GM23338 (cell line): ENCODE measurements around the gene HIVEP3. TPM values are rescaled to one million over a fixed set of nuclear protein-coding genes. Genes with fewer than 3 reads are reported as not detected.

Experiments used
- ATAC-seq: fragments of 200-7000 bp; cut with Tn5 transposase; 3 replicates; pipeline ENCODE4 v1.9.1; 2020
- DNase-seq: peaks from one replicate; pipeline ENCODE4 v3.0.0-alpha.2; 2015; ENCODE audit warnings: low spot score
- H2AFZ ChIP-seq: fragments of 200-600 bp; sonication (generic); 2 replicates; pipeline ENCODE4 v1.8.0; 2016; ENCODE audit warnings: antibody characterized with exemption, mild to moderate bottlenecking, moderate library complexity
- H3F3A ChIP-seq: fragments of 200-600 bp; sonication (generic); replicated peaks from 2 replicates; pipeline ENCODE4 v1.8.0; 2017; ENCODE audit warnings: antibody characterized with exemption, mixed run types, low read depth
- H3K27ac ChIP-seq: fragments of 200-600 bp; sonication (generic); 2 replicates; pipeline ENCODE4 v1.6.1; 2016; ENCODE audit warnings: low read depth
- H3K27me3 ChIP-seq: fragments of 200-600 bp; sonication (generic); 2 replicates; pipeline ENCODE4 v1.8.0; 2016; ENCODE audit warnings: mild to moderate bottlenecking, mixed run types, moderate library complexity; ENCODE audit not compliant: insufficient read depth
- H3K36me3 ChIP-seq: fragments of 200-600 bp; sonication (generic); 2 replicates; pipeline ENCODE4 v1.8.0; 2016; ENCODE audit warnings: mild to moderate bottlenecking; ENCODE audit not compliant: insufficient read depth
- H3K4me1 ChIP-seq: fragments of 200-600 bp; sonication (generic); 2 replicates; pipeline ENCODE4 v1.8.0; 2016; ENCODE audit warnings: mild to moderate bottlenecking, moderate library complexity; ENCODE audit not compliant: insufficient read depth
- H3K4me2 ChIP-seq: fragments of 200-600 bp; sonication (generic); 2 replicates; pipeline ENCODE4 v1.7.1; 2017; ENCODE audit warnings: mixed run types
- H3K4me3 ChIP-seq: fragments of 200-600 bp; sonication (generic); 2 replicates; pipeline ENCODE4 v1.6.1; 2016; ENCODE audit warnings: mixed run types
- H3K79me2 ChIP-seq: fragments of 200-600 bp; sonication (generic); replicated peaks from 2 replicates; pipeline ENCODE4 v1.8.0; 2017; ENCODE audit warnings: mild to moderate bottlenecking; ENCODE audit not compliant: insufficient read depth
- H3K9me2 ChIP-seq: fragments of 200-600 bp; sonication (generic); 2 replicates; pipeline ENCODE4 v1.8.0; 2017; ENCODE audit not compliant: insufficient read depth
- H4K20me1 ChIP-seq: fragments of 200-600 bp; sonication (generic); replicated peaks from 2 replicates; pipeline ENCODE4 v1.8.0; 2017; ENCODE audit warnings: mild to moderate bottlenecking; ENCODE audit not compliant: insufficient read depth
- H3K27ac Mint-ChIP-seq: 2 replicates; pipeline ENCODE4 v1.8.0; 2020; ENCODE audit warnings: inconsistent platforms, mild to moderate bottlenecking, moderate library complexity, mixed read lengths
- H3K27me3 Mint-ChIP-seq: 3 replicates; pipeline ENCODE4 v1.8.0; 2022; ENCODE audit warnings: low read depth, mild to moderate bottlenecking, moderate library complexity, mixed read lengths, inconsistent platforms; ENCODE audit not compliant: insufficient read depth, poor library complexity
- H3K36me3 Mint-ChIP-seq: 3 replicates; pipeline ENCODE4 v1.8.0; 2021; ENCODE audit warnings: low read depth, mild to moderate bottlenecking, inconsistent platforms, moderate library complexity, mixed read lengths
- H3K4me1 Mint-ChIP-seq: 3 replicates; pipeline ENCODE4 v1.8.0; 2020; ENCODE audit warnings: mild to moderate bottlenecking, inconsistent platforms, mixed read lengths
- H3K4me3 Mint-ChIP-seq: 3 replicates; pipeline ENCODE4 v1.8.0; 2021; ENCODE audit warnings: moderate library complexity, mild to moderate bottlenecking, inconsistent platforms, mixed read lengths
- H3K9me3 Mint-ChIP-seq: 3 replicates; pipeline ENCODE4 v1.8.0; 2020; ENCODE audit warnings: moderate library complexity, mild to moderate bottlenecking, inconsistent platforms, mixed read lengths
- CREB1 ChIP-seq: fragments of 250-450 bp; sonication (Bioruptor Pico); IDR thresholded peaks from 2 replicates; pipeline ENCODE4 v1.5.0; 2020; ENCODE audit warnings: low read depth, mild to moderate bottlenecking, moderate library complexity
- EZH2 ChIP-seq: fragments of 200-600 bp; sonication (generic); IDR thresholded peaks from one replicate; pipeline ENCODE4 v1.8.0; 2017; ENCODE audit warnings: antibody characterized with exemption, mild to moderate bottlenecking, low read depth; ENCODE audit not compliant: unreplicated experiment
- EZH2phosphoT487 ChIP-seq: fragments of 200-600 bp; sonication (generic); IDR thresholded peaks from one replicate; pipeline ENCODE4 v1.8.1; 2018; ENCODE audit warnings: antibody characterized with exemption; ENCODE audit not compliant: unreplicated experiment
- JUNB ChIP-seq: IDR thresholded peaks from one replicate; pipeline ENCODE4 v1.6.1; 2016; ENCODE audit warnings: antibody characterized with exemption; ENCODE audit not compliant: unreplicated experiment
- NANOG ChIP-seq: IDR thresholded peaks from 2 replicates; pipeline ENCODE4 v1.6.1; 2016; ENCODE audit warnings: antibody characterized with exemption, borderline replicate concordance
- POLR2AphosphoS5 ChIP-seq: IDR thresholded peaks from 2 replicates; pipeline ENCODE4 v1.6.1; 2016; ENCODE audit warnings: antibody characterized with exemption, low read depth
- ZNF114 ChIP-seq: fragments of 250-450 bp; sonication (Bioruptor Pico); IDR thresholded peaks from 2 replicates; pipeline ENCODE4 v1.5.0; 2020; ENCODE audit warnings: mild to moderate bottlenecking, moderate library complexity
- ZNF331 ChIP-seq: fragments of 250-450 bp; sonication (Bioruptor Pico); IDR thresholded peaks from 2 replicates; pipeline ENCODE4 v1.5.0; 2020; ENCODE audit warnings: low read depth, mild to moderate bottlenecking, moderate library complexity
- polyA plus RNA-seq: library from polyadenylated mRNA; unstranded; fragments of >200 nt; fragmentation: Nextera tagmentation; extraction: Ambion mirVana; gene quantifications from 2 replicates; pipeline ENCODE4 v1.2.1, GENCODE V29; 2016
- total RNA-seq: library from RNA; depleted of rRNA; stranded (reverse); fragments of >200 nt; shearing (Covaris generic); gene quantifications from 2 replicates; pipeline ENCODE4 v1.2.3, GENCODE V29; 2014
- TF ChIP-seq, protein P1 (sequence below): fragments of 250-450 bp; sonication (Bioruptor Pico); IDR thresholded peaks from 2 replicates; pipeline ENCODE4 v1.5.0; 2020; ENCODE audit warnings: mild to moderate bottlenecking, moderate library complexity

Gene HIVEP3
- total and polyA plus RNA-seq, 2 experiments from 2014 or later: 0.14 to 0.24 TPM

DNA sequence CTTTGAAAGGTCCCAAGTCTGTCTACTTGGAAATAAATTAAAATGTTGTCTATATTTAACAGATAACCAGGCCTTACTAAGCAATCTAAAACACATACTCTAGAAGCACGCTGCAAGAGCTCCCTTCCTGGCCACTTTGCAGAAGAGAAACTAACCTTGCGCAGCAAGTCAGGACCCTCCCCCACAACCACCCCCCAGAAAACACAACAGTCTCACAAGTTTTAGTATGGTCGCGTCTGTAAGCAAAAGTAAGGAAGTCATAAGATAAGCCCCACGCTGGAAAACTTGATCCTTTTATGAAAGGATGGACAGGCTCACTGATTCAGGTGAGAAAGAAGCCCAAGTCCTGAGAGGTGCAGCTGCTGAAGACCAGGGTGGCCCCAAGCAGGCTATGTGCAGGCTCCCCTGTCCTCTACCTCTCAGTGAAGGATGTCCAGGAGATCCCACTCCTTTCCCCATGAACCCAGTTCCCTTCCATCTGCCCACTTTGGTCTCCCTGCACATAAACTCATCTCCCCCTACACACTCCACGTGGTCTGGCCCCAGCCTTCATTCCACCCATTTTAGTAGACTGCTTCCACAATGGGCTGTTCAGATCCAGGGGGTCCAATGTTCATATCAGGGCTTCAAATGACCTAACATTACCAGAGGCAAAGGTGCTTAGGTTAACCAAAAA, 23.8 kb downstream of the HIVEP3 start:
- Histone ChIP-seq H3K4me2 (no peak overlapping the region), H3F3A (no peaks in the 10 kb centered on the region)

More for the DNA sequence above, 23.8 kb downstream of the HIVEP3 start:
- ATAC-seq (no peak), DNase-seq (no peak)
- H3K27me3 ChIP-seq: no peaks in the 10 kb centered on the region
- peak overlapping the region; percentile 47 for H2AFZ ChIP-seq
- peaks cover 18% of the 10 kb centered on the region for H3K4me1 Mint-ChIP-seq
- 0 out of 2 replicates have a peak overlapping the region, but pooled peaks have one; percentile 20 for H3K27ac Mint-ChIP-seq
- H3K36me3 Mint-ChIP-seq: no peaks in the 10 kb centered on the region
- H3K36me3 ChIP-seq: no peaks in the 10 kb centered on the region
- peaks cover 8% of the 10 kb centered on the region; the same call in 1 of the 2 replicates for H3K9me2 ChIP-seq
- no peaks in the 10 kb centered on the region for H3K9me3 Mint-ChIP-seq
- H3K27me3 Mint-ChIP-seq: no peaks in the 10 kb centered on the region
- no peak overlapping the region for H3K4me3 Mint-ChIP-seq
- H3K27ac ChIP-seq: no peak overlapping the region
- TF ChIP-seq EZH2 (no peak), JUNB (no peak), POLR2AphosphoS5 (no peak), ZNF114 (no peak), NANOG (no peak), CREB1 (no peak), EZH2phosphoT487 (no peak), ZNF331 (no peak)
- TF ChIP-seq, protein P1, sequence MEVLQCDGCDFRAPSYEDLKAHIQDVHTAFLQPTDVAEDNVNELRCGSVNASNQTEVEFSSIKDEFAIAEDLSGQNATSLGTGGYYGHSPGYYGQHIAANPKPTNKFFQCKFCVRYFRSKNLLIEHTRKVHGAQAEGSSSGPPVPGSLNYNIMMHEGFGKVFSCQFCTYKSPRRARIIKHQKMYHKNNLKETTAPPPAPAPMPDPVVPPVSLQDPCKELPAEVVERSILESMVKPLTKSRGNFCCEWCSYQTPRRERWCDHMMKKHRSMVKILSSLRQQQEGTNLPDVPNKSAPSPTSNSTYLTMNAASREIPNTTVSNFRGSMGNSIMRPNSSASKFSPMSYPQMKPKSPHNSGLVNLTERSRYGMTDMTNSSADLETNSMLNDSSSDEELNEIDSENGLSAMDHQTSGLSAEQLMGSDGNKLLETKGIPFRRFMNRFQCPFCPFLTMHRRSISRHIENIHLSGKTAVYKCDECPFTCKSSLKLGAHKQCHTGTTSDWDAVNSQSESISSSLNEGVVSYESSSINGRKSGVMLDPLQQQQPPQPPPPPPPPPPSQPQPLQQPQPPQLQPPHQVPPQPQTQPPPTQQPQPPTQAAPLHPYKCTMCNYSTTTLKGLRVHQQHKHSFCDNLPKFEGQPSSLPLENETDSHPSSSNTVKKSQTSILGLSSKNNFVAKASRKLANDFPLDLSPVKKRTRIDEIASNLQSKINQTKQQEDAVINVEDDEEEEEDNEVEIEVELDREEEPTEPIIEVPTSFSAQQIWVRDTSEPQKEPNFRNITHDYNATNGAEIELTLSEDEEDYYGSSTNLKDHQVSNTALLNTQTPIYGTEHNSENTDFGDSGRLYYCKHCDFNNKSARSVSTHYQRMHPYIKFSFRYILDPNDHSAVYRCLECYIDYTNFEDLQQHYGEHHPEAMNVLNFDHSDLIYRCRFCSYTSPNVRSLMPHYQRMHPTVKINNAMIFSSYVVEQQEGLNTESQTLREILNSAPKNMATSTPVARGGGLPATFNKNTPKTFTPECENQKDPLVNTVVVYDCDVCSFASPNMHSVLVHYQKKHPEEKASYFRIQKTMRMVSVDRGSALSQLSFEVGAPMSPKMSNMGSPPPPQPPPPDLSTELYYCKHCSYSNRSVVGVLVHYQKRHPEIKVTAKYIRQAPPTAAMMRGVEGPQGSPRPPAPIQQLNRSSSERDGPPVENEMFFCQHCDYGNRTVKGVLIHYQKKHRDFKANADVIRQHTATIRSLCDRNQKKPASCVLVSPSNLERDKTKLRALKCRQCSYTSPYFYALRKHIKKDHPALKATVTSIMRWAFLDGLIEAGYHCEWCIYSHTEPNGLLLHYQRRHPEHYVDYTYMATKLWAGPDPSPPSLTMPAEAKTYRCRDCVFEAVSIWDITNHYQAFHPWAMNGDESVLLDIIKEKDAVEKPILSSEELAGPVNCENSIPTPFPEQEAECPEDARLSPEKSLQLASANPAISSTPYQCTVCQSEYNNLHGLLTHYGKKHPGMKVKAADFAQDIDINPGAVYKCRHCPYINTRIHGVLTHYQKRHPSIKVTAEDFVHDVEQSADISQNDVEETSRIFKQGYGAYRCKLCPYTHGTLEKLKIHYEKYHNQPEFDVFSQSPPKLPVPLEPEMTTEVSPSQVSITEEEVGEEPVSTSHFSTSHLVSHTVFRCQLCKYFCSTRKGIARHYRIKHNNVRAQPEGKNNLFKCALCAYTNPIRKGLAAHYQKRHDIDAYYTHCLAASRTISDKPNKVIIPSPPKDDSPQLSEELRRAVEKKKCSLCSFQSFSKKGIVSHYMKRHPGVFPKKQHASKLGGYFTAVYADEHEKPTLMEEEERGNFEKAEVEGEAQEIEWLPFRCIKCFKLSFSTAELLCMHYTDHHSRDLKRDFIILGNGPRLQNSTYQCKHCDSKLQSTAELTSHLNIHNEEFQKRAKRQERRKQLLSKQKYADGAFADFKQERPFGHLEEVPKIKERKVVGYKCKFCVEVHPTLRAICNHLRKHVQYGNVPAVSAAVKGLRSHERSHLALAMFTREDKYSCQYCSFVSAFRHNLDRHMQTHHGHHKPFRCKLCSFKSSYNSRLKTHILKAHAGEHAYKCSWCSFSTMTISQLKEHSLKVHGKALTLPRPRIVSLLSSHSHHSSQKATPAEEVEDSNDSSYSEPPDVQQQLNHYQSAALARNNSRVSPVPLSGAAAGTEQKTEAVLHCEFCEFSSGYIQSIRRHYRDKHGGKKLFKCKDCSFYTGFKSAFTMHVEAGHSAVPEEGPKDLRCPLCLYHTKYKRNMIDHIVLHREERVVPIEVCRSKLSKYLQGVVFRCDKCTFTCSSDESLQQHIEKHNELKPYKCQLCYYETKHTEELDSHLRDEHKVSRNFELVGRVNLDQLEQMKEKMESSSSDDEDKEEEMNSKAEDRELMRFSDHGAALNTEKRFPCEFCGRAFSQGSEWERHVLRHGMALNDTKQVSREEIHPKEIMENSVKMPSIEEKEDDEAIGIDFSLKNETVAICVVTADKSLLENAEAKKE (CRISPR knock-in tag): no peak
- no peaks in the 10 kb centered on the region for H4K20me1 ChIP-seq
- H3K4me1 ChIP-seq: no peaks in the 10 kb centered on the region
- no peak overlapping the region for H3K4me3 ChIP-seq
- no peaks in the 10 kb centered on the region for H3K79me2 ChIP-seq
